ENCODE data around the gene IL31RA. TPM values are rescaled to one million over a fixed set of nuclear protein-coding genes. Genes with fewer than 3 reads are reported as not detected.
"Not testable (repeated sequence)": the region's sequence is repeated elsewhere in the genome, so short reads cannot be mapped to it uniquely, and the experiment has no call there.

Gene IL31RA
- not detected for polyA plus RNA-seq (2012; ENCODE audit: missing spikeins)

DNA sequence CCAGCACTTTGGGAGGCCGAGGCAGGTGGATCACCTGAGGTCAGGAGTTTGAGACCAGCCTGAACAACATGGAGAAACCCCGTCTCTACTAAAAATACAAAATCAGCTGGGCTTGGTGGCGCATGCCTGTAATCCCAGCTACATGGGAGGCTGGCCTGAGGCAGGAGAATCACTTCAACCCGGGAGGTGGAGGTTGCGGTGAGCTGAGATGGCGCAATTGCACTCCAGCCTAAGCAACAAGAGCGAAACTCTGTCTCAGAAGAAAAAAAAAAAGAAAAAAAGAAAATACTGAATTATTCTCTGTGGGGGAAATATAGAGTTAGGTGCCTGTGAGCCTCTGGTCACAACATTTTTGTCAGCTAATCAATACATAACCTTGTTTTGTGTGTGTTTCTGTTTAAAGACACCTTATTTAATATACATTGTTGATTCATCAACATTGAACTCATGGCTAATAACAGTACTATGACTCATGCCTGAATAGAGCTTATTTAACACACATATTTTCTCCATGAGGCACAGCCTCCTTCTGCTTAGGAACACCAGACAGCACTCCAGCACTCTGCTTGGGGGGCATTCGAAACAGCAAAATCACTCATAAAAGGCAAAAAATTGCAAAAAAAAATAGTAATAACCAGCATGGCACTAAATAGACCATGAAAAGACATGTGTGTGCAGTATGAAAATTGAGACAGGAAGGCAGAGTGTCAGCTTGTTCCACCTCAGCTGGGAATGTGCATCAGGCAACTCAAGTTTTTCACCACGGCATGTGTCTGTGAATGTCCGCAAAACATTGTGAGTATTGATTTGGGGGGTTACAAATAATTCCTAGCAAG is at the start of gene IL31RA:
IL31RA (plus strand) TSS at position 519 of the 836 bp plus-strand sequence; CDS start at position 733, 214 bp downstream.
- TF ChIP-seq POLR2AphosphoS5 (IDR thresholded peaks at IDR 0.05; ENCODE audit: low read depth, low read length), result no peak
- TF ChIP-seq TAF1 (IDR thresholded peaks at IDR 0.05; ENCODE audit: borderline replicate concordance, low read depth, low read length), result no peak
- no peak for TF ChIP-seq POLR2A (IDR thresholded peaks at IDR 0.05; ENCODE audit: low read depth, low read length)
- FAIRE-seq, result no peak
- DNase-seq (ENCODE audit: insufficient read length), result no peak

DNA sequence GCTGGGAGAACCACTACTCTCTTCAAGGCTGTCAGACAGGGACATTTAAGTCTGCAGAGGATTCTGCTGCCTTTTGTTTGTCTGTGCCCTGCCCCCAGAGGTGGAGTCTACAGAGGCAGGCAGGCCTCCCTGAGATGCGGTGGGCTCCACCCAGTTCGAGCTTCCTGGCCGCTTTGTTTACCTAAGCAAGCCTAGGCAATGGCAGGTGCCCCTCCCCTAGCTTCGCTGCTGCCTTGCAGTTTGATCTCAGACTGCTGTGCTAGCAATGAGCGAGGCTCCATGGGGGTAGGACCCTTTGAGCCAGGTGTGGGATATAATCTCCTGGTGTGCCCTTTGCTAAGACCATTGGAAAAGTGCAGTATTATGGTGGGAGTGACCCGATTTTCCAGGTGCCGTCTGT is 42.3 kb upstream of the IL31RA start:
- FAIRE-seq; DNase-seq (ENCODE audit: insufficient read length): not testable (repeated sequence)

DNA sequence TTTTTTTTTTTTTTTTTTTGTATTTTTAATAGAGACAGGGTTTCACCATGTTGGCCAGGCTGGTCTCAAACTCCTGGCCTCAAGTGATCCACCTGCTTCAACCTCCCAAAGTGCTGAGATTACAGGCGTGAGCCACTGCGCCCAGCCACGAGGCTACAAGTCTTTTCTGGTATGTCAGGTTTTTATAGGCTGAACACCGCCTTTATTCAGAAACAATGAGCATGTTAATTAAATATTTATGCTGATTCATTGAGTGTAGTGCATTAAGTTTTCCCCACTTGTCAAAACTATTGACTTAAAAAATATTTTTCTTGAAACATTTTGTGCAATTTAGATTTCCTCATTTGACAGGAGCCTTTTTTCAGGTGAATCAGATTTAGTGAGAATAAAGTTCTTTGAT is 35.2 kb upstream of the IL31RA start:
- not testable (repeated sequence) for FAIRE-seq

DNA sequence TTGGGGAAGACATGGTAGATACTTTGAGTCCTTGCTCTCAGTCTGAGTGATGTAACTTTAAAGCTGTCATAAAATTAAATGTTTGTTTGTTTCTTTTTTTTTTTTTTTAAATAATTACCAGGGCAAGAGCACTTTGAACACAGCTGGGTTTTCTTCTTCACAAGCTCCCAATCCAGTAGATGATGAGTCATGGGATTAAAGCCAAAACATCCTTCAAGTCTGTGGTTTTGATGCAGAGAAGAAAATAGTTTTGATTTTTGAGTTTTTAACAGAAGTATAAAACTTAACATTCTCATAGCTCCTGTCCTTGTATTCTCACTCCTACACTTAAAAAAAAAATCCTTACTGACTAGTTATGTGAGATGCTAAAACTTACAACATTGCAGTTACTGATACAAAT is 34.8 kb upstream of the IL31RA start:
- DNase-seq (ENCODE audit: insufficient read length) (no peak), FAIRE-seq (no peak)
- TF ChIP-seq POLR2A (IDR thresholded peaks at IDR 0.05; ENCODE audit: low read depth, low read length) (no peak), POLR2AphosphoS5 (IDR thresholded peaks at IDR 0.05; ENCODE audit: low read depth, low read length) (no peak), TAF1 (IDR thresholded peaks at IDR 0.05; ENCODE audit: borderline replicate concordance, low read depth, low read length) (no peak)

More for the DNA sequence above, 35.2 kb upstream of the IL31RA start:
- DNase-seq (ENCODE audit: insufficient read length), result not testable (repeated sequence)

DNA sequence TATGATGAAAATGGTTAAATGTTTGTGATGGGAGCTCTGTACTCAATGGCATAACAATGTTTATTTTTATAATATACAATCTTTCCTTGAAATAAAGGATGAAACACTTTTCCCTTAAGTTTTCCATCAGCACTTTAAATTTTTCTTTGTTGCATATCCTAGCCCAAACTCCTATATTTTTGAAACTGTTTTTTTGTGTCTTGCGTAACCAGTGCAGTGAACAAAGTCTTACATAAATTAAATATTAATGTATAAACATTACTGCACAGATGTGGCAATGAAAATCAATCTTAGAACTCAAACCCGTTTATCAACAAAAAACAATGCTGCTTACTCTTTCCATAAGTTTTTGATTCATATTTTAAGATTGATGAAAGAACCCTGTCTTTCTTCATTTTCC is 34.1 kb upstream of the IL31RA start:
- TF ChIP-seq POLR2AphosphoS5 (IDR thresholded peaks at IDR 0.05; ENCODE audit: low read depth, low read length) (no peak), POLR2A (IDR thresholded peaks at IDR 0.05; ENCODE audit: low read depth, low read length) (no peak), TAF1 (IDR thresholded peaks at IDR 0.05; ENCODE audit: borderline replicate concordance, low read depth, low read length) (no peak)
- no peak for FAIRE-seq
- no peak for DNase-seq (ENCODE audit: insufficient read length)

DNA sequence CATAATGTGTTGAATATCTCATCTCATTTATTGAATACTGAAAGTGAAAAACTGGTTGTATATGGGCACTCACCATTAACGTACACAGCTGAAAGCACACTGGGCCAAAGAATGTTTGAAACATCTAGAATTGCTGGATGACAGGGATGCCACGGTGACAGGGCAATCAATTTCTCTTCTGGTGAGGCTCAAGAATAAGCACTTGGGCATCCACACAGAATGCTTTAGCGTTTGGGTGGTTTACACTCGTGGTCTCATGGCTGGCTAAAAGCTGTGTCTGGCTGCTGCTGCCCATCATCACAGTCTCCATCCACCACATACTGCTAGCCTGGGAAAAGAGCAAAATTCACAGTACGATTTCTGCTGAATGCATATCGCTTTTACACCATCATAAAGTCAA is 30.7 kb upstream of the IL31RA start:
- FAIRE-seq, result no peak
- TF ChIP-seq POLR2A (IDR thresholded peaks at IDR 0.05; ENCODE audit: low read depth, low read length), result no peak
- TF ChIP-seq TAF1 (IDR thresholded peaks at IDR 0.05; ENCODE audit: borderline replicate concordance, low read depth, low read length), result no peak
- no peak for TF ChIP-seq POLR2AphosphoS5 (IDR thresholded peaks at IDR 0.05; ENCODE audit: low read depth, low read length)

DNA sequence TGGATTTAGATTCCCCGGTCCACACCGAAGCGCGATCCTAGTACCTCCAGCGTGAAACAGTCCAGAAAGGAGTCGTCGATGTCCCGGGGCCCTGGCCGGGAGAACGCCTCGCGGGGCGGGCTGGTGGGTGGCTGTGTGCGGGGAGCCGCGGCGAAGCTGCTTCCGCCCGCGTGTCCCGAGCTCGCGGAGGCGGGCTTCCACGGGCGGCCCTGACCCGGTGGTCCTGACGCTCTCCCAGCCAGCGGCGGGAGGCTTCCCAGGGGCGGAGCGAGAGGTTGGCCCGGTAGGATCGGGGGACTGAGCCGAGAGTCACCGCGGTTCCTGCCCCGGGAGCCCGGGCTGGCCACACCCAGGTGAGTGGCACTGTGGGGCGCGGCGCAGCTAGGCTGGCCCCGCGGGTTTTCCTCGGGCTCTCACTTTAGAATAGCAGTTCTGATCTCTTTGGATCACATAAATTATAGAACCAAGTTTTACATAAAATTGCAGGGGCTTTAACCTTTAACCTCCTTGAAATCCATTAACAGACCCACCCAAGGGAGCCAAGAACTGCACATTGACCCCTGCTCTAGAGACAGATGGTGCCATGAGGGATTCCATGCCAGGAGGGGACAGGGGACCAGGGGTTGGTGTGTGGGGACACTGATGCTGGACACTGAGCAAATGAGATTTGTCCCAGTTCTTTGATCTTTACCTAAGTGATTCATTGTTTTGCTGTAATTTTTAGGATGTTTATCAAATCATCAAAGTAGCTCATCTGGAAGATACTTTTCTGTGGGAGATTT is 29.2 kb upstream of the IL31RA start:
- FAIRE-seq (no peak), DNase-seq (ENCODE audit: insufficient read length) (no peak)

More for the DNA sequence above, 30.7 kb upstream of the IL31RA start:
- DNase-seq (ENCODE audit: insufficient read length), result no peak

DNA sequence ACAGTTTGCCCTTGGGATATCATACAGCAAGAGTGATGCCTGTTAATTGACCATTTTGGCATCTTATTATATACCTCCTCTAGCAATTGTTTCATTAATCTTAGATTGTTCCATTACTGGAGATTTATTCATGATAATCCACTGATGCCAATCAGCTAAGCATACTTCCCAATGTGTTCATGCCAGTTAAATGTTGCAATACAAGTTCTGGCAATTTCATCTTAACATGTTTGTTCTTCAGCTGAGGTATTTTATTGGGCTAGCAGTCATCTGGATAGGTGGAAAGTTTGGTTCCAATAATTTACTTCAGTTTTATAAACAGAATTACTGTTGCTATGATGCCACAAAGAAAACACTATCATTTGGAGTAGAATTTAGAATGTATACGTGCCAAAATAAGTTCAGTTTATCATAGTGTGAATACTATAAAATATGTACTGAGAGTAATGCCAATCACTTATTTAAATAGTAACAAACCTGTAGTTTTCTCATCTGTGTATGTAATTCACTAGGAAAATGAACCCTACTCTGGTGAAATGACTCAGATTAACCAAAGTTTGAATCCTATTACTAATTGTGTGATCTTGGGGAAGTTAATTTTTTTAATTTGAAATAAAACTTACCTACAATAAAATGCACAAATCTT is 27.9 kb upstream of the IL31RA start:
- DNase-seq (ENCODE audit: insufficient read length) (no peak), FAIRE-seq (no peak)
- TF ChIP-seq TAF1 (IDR thresholded peaks at IDR 0.05; ENCODE audit: borderline replicate concordance, low read depth, low read length) (no peak), POLR2AphosphoS5 (IDR thresholded peaks at IDR 0.05; ENCODE audit: low read depth, low read length) (no peak), POLR2A (IDR thresholded peaks at IDR 0.05; ENCODE audit: low read depth, low read length) (no peak)

More for the DNA sequence above, 29.2 kb upstream of the IL31RA start:
- no peak for TF ChIP-seq POLR2AphosphoS5 (IDR thresholded peaks at IDR 0.05; ENCODE audit: low read depth, low read length)
- TF ChIP-seq POLR2A (IDR thresholded peaks at IDR 0.05; ENCODE audit: low read depth, low read length), result no peak
- TF ChIP-seq TAF1 (IDR thresholded peaks at IDR 0.05; ENCODE audit: borderline replicate concordance, low read depth, low read length), result no peak

DNA sequence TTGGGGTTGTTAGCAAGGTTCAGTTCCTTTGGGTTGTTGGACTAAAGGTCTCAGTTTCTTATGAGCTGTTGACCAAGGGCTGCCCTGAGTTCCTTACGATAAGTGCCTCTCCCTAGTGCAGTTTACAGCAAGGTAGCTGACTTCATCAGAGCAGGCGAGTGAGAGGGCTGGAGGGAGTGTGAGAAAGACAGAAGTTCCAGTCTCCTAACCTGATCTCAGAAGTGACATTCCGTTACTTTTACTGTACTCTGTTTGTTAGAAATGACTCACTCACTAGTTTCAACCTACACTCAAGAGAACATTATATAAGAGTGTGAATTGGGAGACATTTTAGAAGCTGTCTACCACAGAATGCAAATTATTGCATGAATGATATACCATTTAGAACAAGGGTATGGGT is 21.2 kb upstream of the IL31RA start:
- TF ChIP-seq TAF1 (IDR thresholded peaks at IDR 0.05; ENCODE audit: borderline replicate concordance, low read depth, low read length) (no peak), POLR2A (IDR thresholded peaks at IDR 0.05; ENCODE audit: low read depth, low read length) (no peak), POLR2AphosphoS5 (IDR thresholded peaks at IDR 0.05; ENCODE audit: low read depth, low read length) (no peak)
- FAIRE-seq, result no peak
- DNase-seq (ENCODE audit: insufficient read length), result no peak

DNA sequence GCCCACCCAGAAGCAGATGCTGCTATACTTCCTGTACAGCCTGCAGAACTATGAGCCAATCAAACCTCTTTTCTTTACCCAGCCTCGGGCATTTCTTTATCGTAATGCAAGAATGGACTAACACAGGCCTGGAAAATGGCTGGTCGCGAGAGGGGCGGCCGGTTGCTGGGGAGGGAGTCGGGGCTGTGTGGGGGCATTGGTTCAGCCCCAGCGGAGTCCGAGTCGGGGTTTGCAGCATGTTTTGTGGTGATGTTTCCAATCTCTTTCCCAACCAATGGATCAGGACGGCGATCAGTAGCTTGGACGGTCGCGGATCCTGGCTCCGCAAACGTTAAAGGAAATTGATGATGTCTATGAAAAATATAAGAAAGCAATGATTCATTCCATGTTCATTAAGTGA is 18.7 kb upstream of the IL31RA start:
- TF ChIP-seq POLR2AphosphoS5 (IDR thresholded peaks at IDR 0.05; ENCODE audit: low read depth, low read length) (no peak), TAF1 (IDR thresholded peaks at IDR 0.05; ENCODE audit: borderline replicate concordance, low read depth, low read length) (no peak)
- DNase-seq (ENCODE audit: insufficient read length) (no peak), FAIRE-seq (no peak)

DNA sequence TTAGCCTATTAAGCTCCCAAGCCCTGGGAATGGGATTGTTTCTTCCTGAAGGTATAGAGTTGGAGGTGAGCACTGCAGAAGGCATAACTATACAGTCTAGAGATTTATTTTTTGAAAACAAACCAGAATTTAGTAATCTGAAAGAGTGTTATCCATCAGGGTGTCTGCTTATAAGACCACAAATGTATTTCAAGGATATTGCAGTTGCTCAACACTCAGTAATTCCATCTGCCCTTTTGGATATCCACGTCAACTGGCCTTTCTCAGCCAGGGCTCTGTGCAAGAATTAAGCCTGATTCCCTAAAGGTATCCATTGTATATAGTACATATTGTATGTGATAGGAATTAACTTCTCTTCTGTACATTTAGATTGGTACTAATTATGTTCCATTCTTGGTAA is 15.0 kb upstream of the IL31RA start:
- FAIRE-seq (no peak), DNase-seq (ENCODE audit: insufficient read length) (no peak)
- TF ChIP-seq POLR2AphosphoS5 (IDR thresholded peaks at IDR 0.05; ENCODE audit: low read depth, low read length), result no peak
- TF ChIP-seq POLR2A (IDR thresholded peaks at IDR 0.05; ENCODE audit: low read depth, low read length), result no peak
- no peak for TF ChIP-seq TAF1 (IDR thresholded peaks at IDR 0.05; ENCODE audit: borderline replicate concordance, low read depth, low read length)

DNA sequence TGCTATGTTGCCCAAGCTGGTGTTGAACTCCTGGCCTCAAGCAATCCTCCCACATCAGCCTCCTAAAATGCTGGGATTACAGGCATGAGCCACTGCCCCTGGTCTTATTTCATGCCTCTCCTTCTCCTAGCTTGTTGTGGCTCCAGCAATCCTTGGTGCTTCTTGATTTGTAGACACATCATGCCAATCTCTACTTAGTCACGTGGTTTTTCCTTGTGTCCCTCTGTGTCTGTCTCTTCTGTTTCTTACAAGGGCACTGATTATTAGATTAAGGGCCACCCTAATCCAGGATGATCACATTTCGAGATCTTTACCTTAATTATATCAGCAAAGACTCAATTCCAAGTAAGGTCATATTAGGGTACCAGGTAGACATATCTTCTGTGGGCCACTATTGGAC is 9.2 kb upstream of the IL31RA start:
- no peak for DNase-seq (ENCODE audit: insufficient read length)
- TF ChIP-seq TAF1 (IDR thresholded peaks at IDR 0.05; ENCODE audit: borderline replicate concordance, low read depth, low read length), result no peak
- TF ChIP-seq POLR2A (IDR thresholded peaks at IDR 0.05; ENCODE audit: low read depth, low read length), result no peak
- TF ChIP-seq POLR2AphosphoS5 (IDR thresholded peaks at IDR 0.05; ENCODE audit: low read depth, low read length), result no peak
- FAIRE-seq, result peak; percentile 5
